PFSK-1 (cell line): Measurements from ENCODE around the gene RRAGD. TPM values are rescaled to one million over a fixed set of nuclear protein-coding genes. Genes with fewer than 3 reads are reported as not detected.

ENCODE experiments used
- FOXP2 ChIP-seq: optimal IDR thresholded peaks from 2 replicates; pipeline ENCODE3; 2011; ENCODE audit warnings: borderline replicate concordance, control low read depth, inconsistent platforms; ENCODE audit not compliant: insufficient read depth; ENCODE audit errors: extremely low read length, extremely low read depth
- POLR2AphosphoS5 ChIP-seq: IDR thresholded peaks from 2 replicates; pipeline ENCODE4 v1.6.1; 2012; ENCODE audit warnings: low read depth, mild to moderate bottlenecking, control low read depth, low read length, moderate library complexity
- SIN3A ChIP-seq: IDR thresholded peaks from 2 replicates; pipeline ENCODE4 v1.6.1; 2012; ENCODE audit warnings: mild to moderate bottlenecking, low read length, moderate library complexity, borderline replicate concordance; ENCODE audit not compliant: insufficient read depth
- TAF1 ChIP-seq: IDR thresholded peaks from 2 replicates; pipeline ENCODE4 v1.6.1; 2012; ENCODE audit warnings: low read length, control low read depth, borderline replicate concordance; ENCODE audit not compliant: insufficient read depth
- polyA plus RNA-seq: library from polyadenylated mRNA; unstranded; fragments of >200 nt; gene quantifications from one replicate; pipeline ENCODE4 v1.2.1, GENCODE V29; 2012; ENCODE audit warnings: low read depth, missing spikeins; ENCODE audit not compliant: insufficient read length
- TF ChIP-seq, protein P1 (sequence below), 2 experiments: IDR thresholded peaks; 2 replicates each; pipeline versions ENCODE4 v1.6.1 to v1.8.0; 2011 to 2012; ENCODE audit warnings: low read depth in 2 of 2, low read length in 2 of 2, control low read depth in 1 of 2, inconsistent platforms in 1 of 2, mild to moderate bottlenecking in 1 of 2, moderate library complexity in 1 of 2; ENCODE audit not compliant: insufficient read depth in 1 of 2

The RRAGD gene
- polyA plus RNA-seq, result 1.9 TPM

GRCh38 chr6:89412071-89413005 lies at the start of gene RRAGD:
Gene RRAGD (minus strand): TSS chr6:89412273. CDS start chr6:89411993, 280 bp downstream.
- TF ChIP-seq, protein P1, sequence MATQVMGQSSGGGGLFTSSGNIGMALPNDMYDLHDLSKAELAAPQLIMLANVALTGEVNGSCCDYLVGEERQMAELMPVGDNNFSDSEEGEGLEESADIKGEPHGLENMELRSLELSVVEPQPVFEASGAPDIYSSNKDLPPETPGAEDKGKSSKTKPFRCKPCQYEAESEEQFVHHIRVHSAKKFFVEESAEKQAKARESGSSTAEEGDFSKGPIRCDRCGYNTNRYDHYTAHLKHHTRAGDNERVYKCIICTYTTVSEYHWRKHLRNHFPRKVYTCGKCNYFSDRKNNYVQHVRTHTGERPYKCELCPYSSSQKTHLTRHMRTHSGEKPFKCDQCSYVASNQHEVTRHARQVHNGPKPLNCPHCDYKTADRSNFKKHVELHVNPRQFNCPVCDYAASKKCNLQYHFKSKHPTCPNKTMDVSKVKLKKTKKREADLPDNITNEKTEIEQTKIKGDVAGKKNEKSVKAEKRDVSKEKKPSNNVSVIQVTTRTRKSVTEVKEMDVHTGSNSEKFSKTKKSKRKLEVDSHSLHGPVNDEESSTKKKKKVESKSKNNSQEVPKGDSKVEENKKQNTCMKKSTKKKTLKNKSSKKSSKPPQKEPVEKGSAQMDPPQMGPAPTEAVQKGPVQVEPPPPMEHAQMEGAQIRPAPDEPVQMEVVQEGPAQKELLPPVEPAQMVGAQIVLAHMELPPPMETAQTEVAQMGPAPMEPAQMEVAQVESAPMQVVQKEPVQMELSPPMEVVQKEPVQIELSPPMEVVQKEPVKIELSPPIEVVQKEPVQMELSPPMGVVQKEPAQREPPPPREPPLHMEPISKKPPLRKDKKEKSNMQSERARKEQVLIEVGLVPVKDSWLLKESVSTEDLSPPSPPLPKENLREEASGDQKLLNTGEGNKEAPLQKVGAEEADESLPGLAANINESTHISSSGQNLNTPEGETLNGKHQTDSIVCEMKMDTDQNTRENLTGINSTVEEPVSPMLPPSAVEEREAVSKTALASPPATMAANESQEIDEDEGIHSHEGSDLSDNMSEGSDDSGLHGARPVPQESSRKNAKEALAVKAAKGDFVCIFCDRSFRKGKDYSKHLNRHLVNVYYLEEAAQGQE (IDR thresholded peaks at IDR 0.05; ENCODE audit: insufficient read depth in 1 of 2, low read depth in 2 of 2, low read length in 2 of 2), result no peak
- TF ChIP-seq FOXP2, result peak; percentile 17

- no peak for TF ChIP-seq POLR2AphosphoS5
- TF ChIP-seq TAF1, result no peak
- TF ChIP-seq SIN3A, result no peak
- TF ChIP-seq, protein P1 (IDR thresholded peaks at IDR 0.05; ENCODE audit: insufficient read depth in 1 of 2, low read depth in 2 of 2, low read length in 2 of 2), result no peak
- no peak for TF ChIP-seq FOXP2
These were observed 48.6 kb upstream of the RRAGD start for GRCh38 chr6:89460713-89461112.

- TF ChIP-seq TAF1 (no peak), POLR2AphosphoS5 (no peak), SIN3A (no peak), FOXP2 (no peak)
- TF ChIP-seq, protein P1 (IDR thresholded peaks at IDR 0.05; ENCODE audit: insufficient read depth in 1 of 2, low read depth in 2 of 2, low read length in 2 of 2), result no peak
These were observed 47.4 kb upstream of the RRAGD start for GRCh38 chr6:89459501-89459900.

GRCh38 chr6:89458704-89459103 lies 46.6 kb upstream of the RRAGD start:
- TF ChIP-seq, protein P1 (IDR thresholded peaks at IDR 0.05; ENCODE audit: insufficient read depth in 1 of 2, low read depth in 2 of 2, low read length in 2 of 2), result peak; percentile 64 to 87
- no peak for TF ChIP-seq SIN3A

- no peak for TF ChIP-seq TAF1
- TF ChIP-seq FOXP2, result no peak
These were observed 42.2 kb upstream of the RRAGD start for GRCh38 chr6:89454300-89454699.
